Measurements from ENCODE around the gene FIGN.

The FIGN gene

DNA sequence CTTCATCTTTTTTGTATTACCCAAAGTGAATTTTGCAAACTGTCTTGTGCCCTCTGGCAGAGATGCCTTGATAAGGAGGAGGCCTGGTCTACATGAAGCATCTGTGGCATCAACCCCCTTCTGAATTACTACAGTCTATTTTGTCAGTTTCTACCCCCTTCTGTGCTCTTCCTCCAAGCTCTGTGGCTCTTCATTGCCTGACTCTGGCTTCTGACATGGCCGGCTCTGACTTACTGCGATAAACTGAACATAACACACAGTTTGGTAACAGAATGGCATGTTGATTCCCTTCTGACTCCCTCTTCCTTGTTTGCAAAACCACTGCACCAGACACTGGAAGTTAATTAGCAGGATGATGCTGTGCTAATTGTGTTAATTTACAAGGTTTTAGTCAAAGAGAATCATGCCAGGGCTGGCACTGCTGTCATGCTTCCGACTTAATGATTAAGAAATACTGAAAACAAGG lies 122.5 kb downstream of the FIGN start:
- DNase-seq (ENCODE audit: low read depth in 2 of 2): no peak

DNA sequence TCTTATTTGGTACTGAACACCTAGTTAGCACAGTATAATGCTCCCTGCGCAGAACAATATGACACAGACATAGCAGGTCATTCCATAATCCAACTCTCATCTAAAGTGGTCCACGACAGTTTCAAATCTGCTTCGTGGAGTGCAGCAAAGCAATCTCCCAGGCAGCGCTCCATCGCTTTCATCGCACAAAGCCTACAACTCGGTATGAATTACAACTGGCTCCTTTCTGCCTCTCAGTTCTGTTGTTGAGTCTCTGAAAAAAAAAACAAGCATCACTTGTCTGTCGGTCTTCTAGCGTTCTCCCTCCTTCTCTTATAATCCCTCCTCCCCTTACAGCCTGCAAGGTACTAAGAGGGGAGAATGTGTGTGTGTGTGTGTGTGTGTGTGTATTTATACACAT lies 123.5 kb downstream of the FIGN start:
- DNase-seq (ENCODE audit: low read depth in 2 of 2): no peak

DNA sequence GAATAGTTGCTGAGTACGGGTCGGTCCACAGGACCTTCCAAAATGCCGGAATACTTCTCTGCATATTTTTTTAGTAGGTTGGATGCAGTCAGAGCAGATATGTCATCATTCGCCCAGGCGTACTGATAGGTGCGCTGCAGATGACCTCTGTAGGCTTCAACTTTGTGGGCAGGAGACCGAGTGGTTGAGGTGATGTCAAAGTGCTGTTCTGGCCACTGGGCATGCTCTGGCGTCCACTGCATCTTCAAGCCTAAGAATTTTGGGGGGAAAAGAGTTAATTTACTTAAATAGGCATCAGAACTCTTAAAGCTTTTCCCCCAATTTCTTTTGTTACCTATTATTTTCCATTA lies 124.3 kb downstream of the FIGN start:
- DNase-seq (ENCODE audit: low read depth in 2 of 2): no peak

DNA sequence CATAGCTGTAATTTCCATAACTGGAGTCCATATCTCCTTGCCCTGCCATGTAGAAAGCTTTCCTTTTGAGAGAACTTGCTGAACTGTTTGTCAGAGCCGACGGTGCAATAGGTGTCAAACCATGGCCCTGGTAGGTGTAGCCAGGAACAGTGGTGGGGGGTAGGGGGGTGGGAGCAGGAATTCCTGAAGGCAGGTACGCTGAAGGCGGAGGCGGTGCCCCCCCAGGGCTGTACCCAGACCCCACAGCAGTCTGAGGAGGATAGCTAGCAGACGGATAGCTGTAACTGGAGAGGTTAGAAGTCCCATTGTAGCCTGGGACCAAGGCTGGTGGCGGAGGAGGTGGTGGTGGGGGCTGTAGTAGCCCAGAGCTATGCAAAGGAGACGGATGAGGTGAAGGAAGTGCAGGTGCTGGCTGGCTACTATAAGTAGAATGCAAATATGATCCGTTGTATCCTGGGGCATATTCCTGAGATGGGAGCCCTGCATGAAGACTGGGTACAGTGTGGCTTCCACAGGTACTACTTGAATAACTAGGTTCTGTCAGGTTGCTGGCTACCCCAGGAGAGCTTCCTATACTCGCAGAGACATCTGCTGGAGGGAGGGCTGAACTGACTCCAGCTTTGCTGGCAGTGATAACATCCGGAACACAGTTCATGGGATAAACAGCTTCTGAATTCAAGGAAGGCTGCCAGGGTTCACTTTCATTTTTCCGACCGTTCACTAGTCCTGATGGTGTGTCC lies 124.8 kb downstream of the FIGN start:
- DNase-seq (ENCODE audit: low read depth in 2 of 2): no peak

DNA sequence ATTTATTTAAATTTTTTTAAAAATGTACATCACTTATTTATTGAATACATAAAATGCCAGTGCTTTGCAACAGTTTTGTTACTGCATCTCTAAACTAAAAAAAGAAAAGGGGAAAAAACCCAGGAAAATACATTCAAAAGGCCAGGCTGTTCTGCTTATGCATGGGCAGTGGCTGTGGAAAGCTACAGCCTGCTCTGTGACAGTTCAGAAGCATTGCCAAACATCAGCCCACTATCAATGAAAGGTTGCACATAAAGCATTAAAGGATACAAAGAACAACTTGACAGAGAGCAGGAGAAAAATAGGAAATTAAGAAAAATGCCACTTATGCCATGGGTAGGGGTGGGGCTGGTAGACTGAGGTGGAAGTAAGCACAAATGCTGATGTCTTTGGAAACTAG lies 128.2 kb downstream of the FIGN start:
- no peak for DNase-seq (ENCODE audit: low read depth in 2 of 2)

DNA sequence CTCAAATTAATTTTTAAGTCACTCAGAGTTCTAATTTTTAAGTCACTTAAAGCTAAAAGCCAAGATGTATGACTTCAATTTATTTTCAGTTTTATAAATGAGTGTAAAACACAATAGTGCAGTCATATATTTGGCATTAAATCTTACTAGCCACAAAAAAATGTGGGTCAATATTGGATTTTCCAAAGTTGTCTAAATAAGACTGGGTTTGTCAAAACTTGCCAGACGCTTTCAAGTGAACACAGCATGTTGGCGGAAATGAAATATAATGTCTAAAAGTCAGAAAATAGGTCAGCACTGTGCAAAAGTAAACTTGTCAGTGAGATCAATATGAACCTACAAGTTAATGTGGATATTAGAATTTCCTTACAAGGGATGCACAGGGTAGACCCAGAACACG lies 128.9 kb downstream of the FIGN start:
- no peak for DNase-seq (ENCODE audit: low read depth in 2 of 2)

DNA sequence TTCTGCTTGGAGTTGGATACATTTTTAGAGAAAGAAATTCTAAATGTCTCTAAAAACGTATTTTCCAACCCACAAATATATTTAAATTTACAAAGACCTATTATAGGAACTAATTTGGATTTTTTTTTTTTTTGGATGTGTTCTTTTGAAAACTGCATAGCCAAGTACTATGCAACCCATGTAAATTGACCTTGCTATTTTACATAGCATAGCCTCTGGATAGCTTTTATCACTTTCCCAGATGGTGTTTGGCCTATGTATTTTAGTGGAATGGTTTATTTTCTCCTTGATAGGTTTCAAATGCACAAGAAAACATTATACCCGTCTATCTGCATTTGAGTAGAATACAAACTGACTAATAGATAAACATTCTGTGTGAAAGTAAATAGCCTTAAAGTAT lies 130.0 kb downstream of the FIGN start:
- DNase-seq (ENCODE audit: low read depth in 2 of 2): no peak

DNA sequence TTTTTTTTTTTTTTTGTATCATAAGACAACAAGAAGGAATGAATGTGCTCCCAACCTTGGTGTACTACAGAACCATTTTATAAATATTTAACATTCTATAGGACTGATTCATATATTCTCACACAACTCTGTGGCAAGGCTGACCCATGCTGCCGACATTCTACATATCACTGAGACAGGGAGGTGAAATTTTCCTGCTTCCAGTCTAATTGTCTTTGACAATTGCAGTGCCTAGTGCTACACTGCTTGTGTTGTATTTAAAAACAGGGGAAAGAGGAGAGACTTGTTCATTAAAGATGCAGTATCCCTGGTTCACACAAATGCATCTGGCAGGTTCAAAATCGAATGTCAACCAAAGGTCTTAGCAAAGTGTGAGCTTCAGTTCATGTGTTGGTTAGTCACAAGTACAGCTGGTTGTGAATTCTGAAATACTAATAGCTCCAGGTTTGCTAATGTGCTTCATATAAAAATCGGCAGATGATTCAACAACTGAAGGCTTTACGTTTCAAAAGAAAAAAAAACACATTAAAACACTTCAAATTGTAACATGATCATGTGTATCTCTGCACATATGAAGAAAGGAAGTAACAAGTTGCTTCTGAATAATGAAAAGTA lies 130.8 kb downstream of the FIGN start:
- no peak for DNase-seq (ENCODE audit: low read depth in 2 of 2)

DNA sequence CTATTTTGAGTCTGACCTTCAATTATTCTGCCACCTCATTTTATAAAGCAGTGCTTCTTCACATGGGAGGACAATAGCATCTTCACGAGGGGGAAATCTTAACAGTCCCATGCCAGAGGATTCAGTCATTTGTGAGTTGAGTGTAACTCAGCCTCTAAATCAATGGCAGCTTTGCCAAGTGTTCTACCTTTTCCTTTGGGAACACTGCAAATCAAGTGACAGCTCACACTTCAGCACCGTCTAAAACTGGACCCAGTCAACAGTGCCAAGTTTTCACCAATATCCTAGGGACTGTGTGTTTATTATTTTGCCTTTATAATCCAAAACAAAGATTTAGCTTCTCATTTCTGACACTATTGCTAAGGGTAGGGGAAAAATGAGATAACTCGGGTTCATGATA lies 133.6 kb downstream of the FIGN start:
- DNase-seq (ENCODE audit: low read depth in 2 of 2): no peak

DNA sequence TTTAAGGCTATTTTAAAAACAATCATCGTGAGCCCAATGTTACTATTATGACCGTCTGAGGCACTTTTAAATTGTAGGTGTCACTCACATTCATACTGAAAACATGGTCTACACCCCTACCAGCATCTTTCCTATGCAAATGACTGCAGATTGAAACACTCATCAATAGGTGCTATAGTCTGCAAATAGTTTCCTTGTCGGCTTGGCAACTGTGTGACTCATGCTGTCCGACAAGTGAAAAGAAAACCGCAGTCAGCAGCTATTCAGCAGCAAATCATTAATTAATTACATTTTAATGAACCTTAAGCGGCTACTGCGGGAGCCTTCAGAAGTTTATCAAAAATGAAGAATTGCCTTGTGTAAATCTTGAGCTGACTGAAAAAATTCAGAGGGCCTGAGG lies 134.4 kb downstream of the FIGN start:
- DNase-seq (ENCODE audit: low read depth in 2 of 2): no peak

DNA sequence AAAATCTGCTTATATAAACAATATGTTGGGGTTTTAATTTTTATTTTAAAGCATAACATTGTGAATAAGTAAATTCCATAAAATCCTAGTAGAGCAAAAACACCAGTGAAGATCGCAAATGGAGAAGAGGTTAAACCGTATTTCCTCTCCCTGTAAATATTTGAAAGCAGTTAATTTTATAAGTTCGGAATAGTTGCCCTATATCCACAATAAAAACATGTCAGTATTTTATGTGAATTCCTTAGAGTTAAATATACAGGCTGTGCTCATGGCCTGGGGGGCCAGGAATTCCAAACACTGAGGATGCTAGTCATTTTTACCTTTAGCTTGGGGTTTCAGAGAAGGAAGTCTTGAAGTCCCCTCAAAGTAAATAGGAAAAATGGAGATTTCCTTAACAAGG lies 135.0 kb downstream of the FIGN start:
- no peak for DNase-seq (ENCODE audit: low read depth in 2 of 2)

DNA sequence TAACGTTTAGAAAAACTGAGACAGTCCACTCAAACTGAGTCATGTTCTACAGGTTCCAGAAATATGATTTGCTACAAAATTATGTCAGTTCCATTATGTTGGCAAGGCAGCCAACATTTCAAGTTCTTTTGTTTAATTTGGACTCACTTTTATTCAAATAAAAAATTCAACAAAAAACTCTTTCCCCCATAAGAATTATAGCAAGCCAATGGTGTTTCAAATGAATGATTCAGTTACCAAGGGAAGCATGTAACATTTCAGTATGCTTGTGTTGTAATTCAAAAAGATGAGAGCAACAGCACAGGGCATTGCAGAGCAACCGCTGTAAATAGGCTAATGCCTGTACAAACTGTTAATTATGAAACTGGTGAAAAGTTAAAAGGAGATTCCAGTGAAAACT lies 140.8 kb downstream of the FIGN start:
- DNase-seq (ENCODE audit: low read depth in 2 of 2): no peak

DNA sequence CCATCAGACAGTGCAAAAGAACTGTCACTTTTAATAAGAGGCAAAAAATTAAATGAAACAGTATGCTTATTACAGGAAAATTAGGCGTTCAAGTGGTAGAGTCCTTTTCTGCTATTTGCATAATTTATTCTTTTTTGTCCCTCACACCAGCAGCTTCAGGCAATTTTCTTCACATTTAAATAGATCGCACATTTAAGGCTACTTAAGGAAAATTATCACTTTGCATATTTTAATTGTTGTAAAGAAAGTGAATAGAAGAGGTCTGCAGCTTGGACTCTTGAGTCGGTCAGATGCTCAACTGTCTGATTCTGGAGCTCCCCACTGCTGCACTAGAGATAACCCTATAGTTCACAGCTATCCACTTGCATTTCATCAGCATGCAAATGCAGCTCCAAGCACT lies 141.3 kb downstream of the FIGN start:
- no peak for DNase-seq (ENCODE audit: low read depth in 2 of 2)

DNA sequence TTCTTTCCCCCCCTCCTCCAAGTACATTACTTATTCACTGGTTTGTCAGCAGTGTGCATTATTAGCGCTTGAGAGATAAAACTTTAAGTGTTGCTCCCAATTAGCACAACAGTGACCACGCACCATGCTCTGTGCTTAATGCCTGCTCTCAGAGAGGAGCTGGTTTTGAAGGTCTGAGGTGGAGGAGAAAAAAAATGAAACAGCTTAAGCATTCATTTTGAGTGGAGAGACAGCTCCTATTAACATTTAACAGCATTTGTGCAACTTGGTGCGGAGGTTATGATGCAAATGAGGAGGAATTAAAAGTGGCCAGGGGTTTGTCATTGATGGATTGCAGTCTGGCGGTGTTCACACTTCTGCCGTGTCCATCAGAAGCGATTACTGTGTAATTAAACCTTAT lies 141.8 kb downstream of the FIGN start:
- DNase-seq (ENCODE audit: low read depth in 2 of 2): no peak

DNA sequence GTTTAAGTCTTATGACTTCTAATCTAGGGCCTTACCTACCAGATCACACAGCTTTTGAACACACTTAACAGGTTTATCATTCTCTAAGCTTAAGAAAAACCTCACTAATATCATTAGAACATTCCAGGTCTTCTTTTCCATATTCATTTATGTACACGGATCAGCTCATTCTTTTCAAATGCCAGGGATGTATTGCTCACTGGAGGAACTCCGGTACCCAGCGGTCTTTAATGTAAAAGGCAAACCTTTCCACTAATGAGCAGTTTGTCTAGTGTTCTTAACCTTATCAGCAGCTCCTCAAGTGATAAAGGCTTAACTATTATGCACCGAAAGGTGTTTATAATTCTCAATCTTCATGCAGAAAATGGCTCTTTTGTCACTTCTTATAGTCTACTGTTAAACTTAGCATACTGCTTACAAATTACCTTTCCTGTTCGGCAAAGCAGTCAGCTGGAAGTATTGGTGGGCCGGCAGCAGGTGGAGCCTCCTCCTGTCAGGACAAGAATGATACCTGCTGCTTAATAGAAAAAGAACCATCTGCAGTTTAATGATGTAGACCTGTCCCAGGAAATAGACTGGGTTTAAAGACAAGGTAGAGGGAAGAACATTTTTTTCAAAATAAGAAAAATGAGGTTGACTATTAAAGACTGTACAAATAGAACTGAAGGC lies 142.7 kb downstream of the FIGN start:
- no peak for DNase-seq (ENCODE audit: low read depth in 2 of 2)

DNA sequence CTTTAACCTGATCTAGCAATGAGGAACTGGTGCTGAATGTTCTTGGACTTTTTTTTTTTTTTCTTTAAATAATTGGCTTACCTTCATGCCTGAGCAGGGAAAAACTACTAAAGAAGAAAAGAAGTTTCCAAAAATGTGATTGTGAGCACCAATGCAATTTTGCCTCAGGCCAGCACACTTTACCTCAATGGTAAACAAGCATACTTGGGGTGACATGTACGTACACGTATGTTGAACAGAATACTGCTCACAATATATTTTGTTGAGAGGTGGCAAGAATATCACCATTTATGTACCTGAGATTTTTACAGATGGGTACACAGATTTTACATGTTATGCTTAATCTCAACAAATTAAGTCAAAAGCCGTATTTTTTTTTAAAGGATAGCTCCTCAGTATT lies 144.3 kb downstream of the FIGN start:
- DNase-seq (ENCODE audit: low read depth in 2 of 2): no peak

DNA sequence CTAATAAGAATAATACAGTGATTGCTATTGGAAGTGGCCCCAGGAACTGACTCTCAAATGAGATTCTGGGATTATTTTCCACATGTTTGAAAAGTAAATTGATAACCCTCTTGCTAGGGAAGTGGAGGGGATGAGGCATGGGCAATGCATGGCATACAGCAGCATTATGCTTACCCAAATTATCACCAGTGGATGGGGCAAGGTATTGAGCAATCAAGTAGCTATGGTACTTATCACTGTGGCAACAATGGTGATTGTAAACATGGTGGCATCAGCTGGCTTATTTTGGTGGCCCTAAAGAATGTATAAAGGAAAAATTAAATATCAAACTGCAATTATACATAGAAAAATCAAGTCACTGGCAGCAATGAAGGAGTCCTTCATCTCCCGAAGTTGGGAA lies 155.1 kb downstream of the FIGN start:
- no peak for DNase-seq (ENCODE audit: low read depth in 2 of 2)

DNA sequence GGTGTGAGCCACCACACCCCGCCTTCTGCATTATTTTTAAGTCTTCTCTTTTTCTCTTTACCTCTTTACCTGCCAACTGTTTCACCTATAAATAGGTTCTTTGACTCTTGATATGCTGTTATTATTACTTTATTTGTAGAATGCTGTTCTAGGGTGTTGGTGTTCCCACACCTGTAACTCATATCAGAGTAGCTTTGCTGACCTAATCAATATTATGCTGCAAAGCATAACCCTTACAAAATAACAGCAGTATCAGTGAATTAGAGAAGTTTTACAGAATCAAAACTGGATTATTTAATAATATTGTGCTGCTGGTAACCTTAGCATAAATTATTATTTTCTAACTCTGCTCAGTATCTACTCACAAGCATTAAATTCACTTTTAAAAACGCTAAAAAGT lies 161.5 kb downstream of the FIGN start:
- DNase-seq (ENCODE audit: low read depth in 2 of 2): no peak

DNA sequence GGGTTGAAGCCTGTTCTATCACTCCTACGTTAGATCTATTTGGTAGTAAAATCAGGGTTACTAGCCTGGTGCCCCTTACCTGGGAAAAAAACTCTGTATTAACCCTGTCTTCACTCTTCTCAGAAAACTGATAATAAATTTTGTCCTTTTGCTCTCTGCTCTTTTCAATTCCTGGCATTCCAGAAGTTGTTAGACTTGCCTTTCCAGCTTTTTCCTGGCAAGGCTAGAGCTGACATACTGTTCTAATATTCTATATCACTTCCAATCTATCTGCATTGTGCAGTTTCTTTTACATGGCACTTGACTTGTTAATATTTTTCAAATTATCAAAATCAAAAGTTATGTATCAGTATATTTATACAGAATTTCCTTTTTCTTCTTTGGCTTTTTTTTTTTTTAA lies 162.2 kb downstream of the FIGN start:
- DNase-seq (ENCODE audit: low read depth in 2 of 2): no peak

DNA sequence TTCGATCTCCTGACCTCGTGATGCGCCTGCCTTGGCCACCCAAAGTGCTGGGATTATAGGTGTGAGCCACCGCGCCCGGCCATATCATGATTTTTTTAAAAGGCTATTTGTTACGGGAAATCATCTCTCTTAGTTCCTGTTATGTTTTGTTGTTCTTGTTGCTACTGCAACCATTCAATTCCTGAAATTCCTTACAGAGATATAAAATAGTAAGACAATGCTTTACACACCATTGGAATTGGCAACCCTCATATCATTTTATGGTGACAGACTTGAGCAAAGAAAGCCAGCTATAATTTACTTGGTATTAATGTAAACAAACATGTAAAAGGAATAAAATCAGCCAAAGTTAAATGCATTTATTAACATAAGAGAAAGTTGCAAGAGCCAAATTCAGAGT lies 163.0 kb downstream of the FIGN start:
- no peak for DNase-seq (ENCODE audit: low read depth in 2 of 2)

DNA sequence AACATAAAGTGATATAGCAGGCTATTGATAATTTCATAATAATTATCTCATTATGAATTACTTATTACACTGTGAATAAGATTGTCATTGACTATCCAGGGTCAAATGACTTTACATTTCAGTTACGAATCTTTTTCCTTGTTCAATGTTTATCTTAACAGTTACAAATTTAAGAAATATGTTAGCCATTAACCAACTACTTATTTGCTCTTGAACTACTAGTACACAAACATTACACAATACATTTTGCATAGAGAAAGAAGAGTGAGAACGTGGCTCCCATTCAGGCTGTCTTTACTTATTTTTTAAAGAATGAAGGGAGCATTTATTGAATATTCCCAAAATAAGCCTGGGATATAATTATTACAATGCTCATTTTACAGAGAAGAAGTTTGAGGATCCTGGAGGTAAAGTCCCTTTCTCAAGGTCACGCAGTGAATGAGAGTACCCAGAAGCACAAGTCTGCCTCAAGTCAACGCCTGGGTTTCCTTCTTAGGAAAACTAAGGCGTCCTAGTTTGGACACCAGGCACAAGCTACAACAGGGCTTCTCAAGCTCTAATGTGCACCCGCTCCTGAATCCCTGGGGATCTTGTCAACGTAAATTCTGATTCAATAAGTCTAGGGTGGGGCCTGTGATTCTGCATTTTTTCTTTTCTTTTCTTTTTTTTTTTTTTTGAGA lies 164.2 kb downstream of the FIGN start:
- DNase-seq (ENCODE audit: low read depth in 2 of 2): no peak

DNA sequence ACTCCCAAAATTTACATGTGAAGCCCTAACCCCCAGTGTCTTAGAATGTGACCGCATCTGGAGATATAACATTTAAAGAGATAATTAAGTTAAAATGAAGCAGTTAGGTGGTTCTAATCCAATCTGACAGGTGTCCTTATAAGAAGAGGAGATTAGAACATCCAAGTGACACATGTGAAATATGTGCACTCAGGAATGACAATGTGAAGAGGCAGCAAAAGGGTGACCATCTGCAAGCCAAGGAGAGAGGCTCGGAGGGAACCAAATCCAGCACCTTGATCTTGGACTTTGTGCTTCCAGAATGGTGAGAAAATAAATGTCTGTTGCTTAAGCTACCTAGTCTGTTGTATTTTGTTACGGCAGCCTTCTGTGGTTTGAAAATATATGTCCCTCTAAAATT lies 165.4 kb downstream of the FIGN start:
- no peak for DNase-seq (ENCODE audit: low read depth in 2 of 2)

DNA sequence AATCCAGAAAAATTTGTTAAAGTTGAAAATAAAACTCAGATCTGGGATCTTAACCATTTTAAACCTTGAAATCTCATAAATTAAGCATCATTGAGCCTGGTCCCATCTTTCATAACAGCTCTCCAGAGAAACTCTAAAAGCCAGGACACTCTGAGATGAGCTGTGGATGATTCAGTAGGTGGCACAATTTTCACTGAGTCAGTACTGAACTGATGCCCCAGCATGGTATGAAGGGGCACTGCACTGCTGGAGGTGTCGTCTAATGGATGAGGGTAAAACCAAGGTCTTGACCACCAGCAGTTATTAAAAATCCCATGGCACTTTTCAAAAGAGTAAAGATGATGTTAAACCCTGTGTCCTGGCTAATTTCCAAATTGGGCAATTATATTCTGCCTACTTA lies 170.6 kb downstream of the FIGN start:
- no peak for DNase-seq (ENCODE audit: low read depth in 2 of 2)
